ENCODE data around the gene SLC24A1.

SLC24A1 gene

DNA sequence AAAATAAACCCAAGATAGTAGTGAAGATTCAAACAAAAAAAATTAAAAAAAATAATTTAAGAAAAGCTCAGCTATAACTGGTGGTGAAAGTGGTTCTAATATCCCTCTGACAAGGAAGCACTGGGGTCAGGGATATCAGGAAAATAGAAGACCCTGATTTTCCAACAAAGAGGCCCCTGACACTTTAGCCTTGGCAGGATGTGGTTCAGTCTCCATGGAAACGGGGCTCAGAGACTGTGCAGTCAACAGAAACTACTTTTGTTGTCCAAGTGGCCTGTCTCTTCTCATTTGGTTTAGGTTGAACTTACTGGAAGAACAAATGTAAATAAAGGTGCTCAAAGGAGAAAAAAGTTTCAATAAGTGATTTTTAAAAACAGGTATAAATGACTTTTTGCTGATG, 38.0 kb upstream of the SLC24A1 start:
- no peaks in the 10 kb centered on the region for H3K27me3 ChIP-seq (ENCODE audit: insufficient read depth, insufficient read length)
- H3K4me3 ChIP-seq (ENCODE audit: insufficient read length, low read depth): no peak overlapping the region
- no peak for DNase-seq (ENCODE audit: low read depth, low spot score)
- TF ChIP-seq YY1 (IDR thresholded peaks at IDR 0.05; ENCODE audit: insufficient read depth, insufficient read length): no peak
- no peak for TF ChIP-seq ZNF274 (IDR thresholded peaks at IDR 0.05; ENCODE audit: low read depth, low read length)
- no peak for TF ChIP-seq SUZ12 (IDR thresholded peaks at IDR 0.05; ENCODE audit: extremely low read depth, insufficient read depth, insufficient read length)
- no peaks in the 10 kb centered on the region for H3K9me3 ChIP-seq (ENCODE audit: insufficient read depth, low read length)
- no peaks in the 10 kb centered on the region for H3K4me1 ChIP-seq (ENCODE audit: insufficient read depth, insufficient read length)
- H3K9ac ChIP-seq (ENCODE audit: insufficient read length, low read depth): no peak overlapping the region
- peaks cover 90% of the 10 kb centered on the region for H3K36me3 ChIP-seq (ENCODE audit: insufficient read depth, insufficient read length, low read length)

DNA sequence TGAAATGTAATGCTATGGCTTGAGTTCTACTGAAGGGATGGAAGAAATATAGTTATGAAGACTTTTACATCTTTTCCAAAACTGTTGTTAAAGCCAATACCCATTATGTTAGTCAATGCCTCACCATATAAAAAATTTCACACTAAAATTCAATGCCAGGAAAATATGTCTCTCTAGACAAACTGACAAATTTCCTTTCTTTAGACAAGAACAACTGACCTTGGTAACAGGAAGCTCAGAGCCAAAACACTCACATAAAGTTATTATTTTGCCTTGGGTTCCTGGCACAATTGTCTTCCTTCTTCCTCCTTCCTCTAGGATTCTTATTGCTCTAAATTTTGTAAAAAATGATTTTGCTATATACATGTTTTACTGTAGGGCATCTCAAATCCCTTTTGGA, 37.5 kb upstream of the SLC24A1 start:
- no peak for DNase-seq (ENCODE audit: low read depth, low spot score)
- Histone ChIP-seq H3K4me1 (ENCODE audit: insufficient read depth, insufficient read length) (no peaks in the 10 kb centered on the region), H3K4me3 (ENCODE audit: insufficient read length, low read depth) (no peak overlapping the region), H3K27me3 (ENCODE audit: insufficient read depth, insufficient read length) (no peaks in the 10 kb centered on the region), H3K9me3 (ENCODE audit: insufficient read depth, low read length) (no peaks in the 10 kb centered on the region), H3K9ac (ENCODE audit: insufficient read length, low read depth) (no peak overlapping the region), H3K36me3 (ENCODE audit: insufficient read depth, insufficient read length, low read length) (peaks cover 89% of the 10 kb centered on the region)
- TF ChIP-seq YY1 (IDR thresholded peaks at IDR 0.05; ENCODE audit: insufficient read depth, insufficient read length): no peak
- TF ChIP-seq SUZ12 (IDR thresholded peaks at IDR 0.05; ENCODE audit: extremely low read depth, insufficient read depth, insufficient read length): no peak
- no peak for TF ChIP-seq ZNF274 (IDR thresholded peaks at IDR 0.05; ENCODE audit: low read depth, low read length)

DNA sequence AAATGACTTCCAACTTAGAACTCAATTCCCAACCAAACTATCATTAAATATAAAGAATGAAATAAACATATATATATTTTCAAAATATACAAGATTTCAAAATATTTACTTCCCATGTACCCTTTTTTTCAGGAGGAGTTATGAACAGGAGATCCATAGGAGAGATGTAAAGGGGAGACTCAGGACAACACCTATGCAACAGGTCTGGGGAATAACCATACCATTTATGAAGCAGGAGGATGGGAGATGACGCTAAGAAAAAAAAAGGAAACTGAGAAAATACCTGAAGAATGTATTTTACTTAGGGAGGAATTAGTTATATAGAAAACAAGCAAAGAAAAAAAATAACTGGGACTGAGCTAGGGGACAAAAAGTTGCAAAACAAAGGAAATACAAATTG, 34.6 kb upstream of the SLC24A1 start:
- H3K27me3 ChIP-seq (ENCODE audit: insufficient read depth, insufficient read length): no peaks in the 10 kb centered on the region
- no peak for DNase-seq (ENCODE audit: low read depth, low spot score)
- H3K36me3 ChIP-seq (ENCODE audit: insufficient read depth, insufficient read length, low read length): peaks cover 90% of the 10 kb centered on the region
- H3K9me3 ChIP-seq (ENCODE audit: insufficient read depth, low read length): no peaks in the 10 kb centered on the region
- no peak overlapping the region for H3K4me3 ChIP-seq (ENCODE audit: insufficient read length, low read depth)
- H3K4me1 ChIP-seq (ENCODE audit: insufficient read depth, insufficient read length): no peaks in the 10 kb centered on the region
- no peak overlapping the region for H3K9ac ChIP-seq (ENCODE audit: insufficient read length, low read depth)
- no peak for TF ChIP-seq SUZ12 (IDR thresholded peaks at IDR 0.05; ENCODE audit: extremely low read depth, insufficient read depth, insufficient read length)
- no peak for TF ChIP-seq YY1 (IDR thresholded peaks at IDR 0.05; ENCODE audit: insufficient read depth, insufficient read length)
- TF ChIP-seq ZNF274 (IDR thresholded peaks at IDR 0.05; ENCODE audit: low read depth, low read length): no peak

DNA sequence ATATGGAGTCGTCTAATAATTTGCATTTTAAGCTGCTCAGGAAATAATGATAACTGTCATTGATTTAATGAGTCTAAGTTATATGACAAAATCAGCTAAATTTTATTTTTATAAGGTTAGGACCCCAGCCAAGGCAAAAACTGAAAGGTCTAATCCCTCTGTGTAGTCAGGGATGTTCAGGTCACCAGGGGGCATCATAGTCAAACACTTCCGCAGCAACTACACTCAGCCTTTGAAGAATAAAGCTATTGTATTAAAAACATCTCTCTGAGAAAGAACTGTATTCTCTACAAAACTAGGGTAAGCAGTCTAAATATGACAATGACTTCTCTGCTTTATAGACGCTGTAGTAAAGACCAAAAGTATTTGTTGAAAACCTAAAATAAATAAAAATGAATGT, 25.8 kb upstream of the SLC24A1 start:
- H3K9ac ChIP-seq (ENCODE audit: insufficient read length, low read depth): no peak overlapping the region
- H3K27me3 ChIP-seq (ENCODE audit: insufficient read depth, insufficient read length): no peaks in the 10 kb centered on the region
- no peaks in the 10 kb centered on the region for H3K4me1 ChIP-seq (ENCODE audit: insufficient read depth, insufficient read length)
- no peak overlapping the region for H3K4me3 ChIP-seq (ENCODE audit: insufficient read length, low read depth)
- TF ChIP-seq ZNF274 (IDR thresholded peaks at IDR 0.05; ENCODE audit: low read depth, low read length) (no peak), SUZ12 (IDR thresholded peaks at IDR 0.05; ENCODE audit: extremely low read depth, insufficient read depth, insufficient read length) (no peak)
- DNase-seq (ENCODE audit: low read depth, low spot score): no peak
- peaks cover 83% of the 10 kb centered on the region for H3K36me3 ChIP-seq (ENCODE audit: insufficient read depth, insufficient read length, low read length)
- H3K9me3 ChIP-seq (ENCODE audit: insufficient read depth, low read length): no peaks in the 10 kb centered on the region

DNA sequence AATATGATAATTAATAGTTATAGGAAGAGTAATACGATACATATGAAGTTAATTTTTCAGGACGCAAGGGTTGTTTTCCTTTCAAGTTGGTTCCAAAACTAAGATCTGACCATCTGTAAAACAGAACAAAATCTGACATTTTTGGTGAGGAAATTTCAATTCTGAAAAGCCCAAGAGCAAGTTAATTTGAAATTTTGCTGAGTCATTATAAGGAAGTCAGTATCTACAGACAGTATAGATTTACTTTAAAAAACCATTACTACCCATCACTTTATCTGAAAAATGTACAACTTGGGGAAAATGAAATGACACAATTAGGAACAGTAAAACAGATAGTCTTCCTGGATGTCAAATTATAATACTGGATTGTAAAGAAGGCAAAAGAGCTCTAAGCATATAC, 23.3 kb upstream of the SLC24A1 start:
- Histone ChIP-seq H3K9ac (ENCODE audit: insufficient read length, low read depth) (no peak overlapping the region), H3K36me3 (ENCODE audit: insufficient read depth, insufficient read length, low read length) (peaks cover 74% of the 10 kb centered on the region), H3K27me3 (ENCODE audit: insufficient read depth, insufficient read length) (no peaks in the 10 kb centered on the region), H3K4me3 (ENCODE audit: insufficient read length, low read depth) (no peak overlapping the region), H3K9me3 (ENCODE audit: insufficient read depth, low read length) (no peaks in the 10 kb centered on the region), H3K4me1 (ENCODE audit: insufficient read depth, insufficient read length) (no peaks in the 10 kb centered on the region)
- no peak for DNase-seq (ENCODE audit: low read depth, low spot score)
- TF ChIP-seq ZNF274 (IDR thresholded peaks at IDR 0.05; ENCODE audit: low read depth, low read length): no peak
- no peak for TF ChIP-seq SUZ12 (IDR thresholded peaks at IDR 0.05; ENCODE audit: extremely low read depth, insufficient read depth, insufficient read length)
- TF ChIP-seq YY1 (IDR thresholded peaks at IDR 0.05; ENCODE audit: insufficient read depth, insufficient read length): no peak

DNA sequence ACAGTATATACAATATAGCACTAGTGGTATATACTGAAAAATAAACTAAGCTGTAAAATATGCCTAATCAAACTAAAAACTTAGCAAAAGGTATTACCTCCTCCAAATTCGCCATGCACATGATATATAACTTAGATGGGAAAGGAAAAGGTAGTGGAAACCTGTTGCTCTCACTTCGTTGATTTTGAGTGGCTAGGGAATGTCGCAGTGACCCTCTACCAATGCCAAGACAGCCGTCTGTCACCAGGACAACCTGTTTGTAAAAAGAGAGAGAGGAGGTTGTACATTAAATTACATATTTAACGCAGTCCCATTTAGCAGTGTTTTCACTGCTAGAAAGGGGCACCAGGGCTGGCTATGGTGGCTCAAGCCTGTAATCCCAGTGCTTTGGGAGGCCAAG, 22.1 kb upstream of the SLC24A1 start:
- DNase-seq (ENCODE audit: low read depth, low spot score): no peak
- peaks cover 78% of the 10 kb centered on the region for H3K36me3 ChIP-seq (ENCODE audit: insufficient read depth, insufficient read length, low read length)
- no peaks in the 10 kb centered on the region for H3K4me1 ChIP-seq (ENCODE audit: insufficient read depth, insufficient read length)
- no peaks in the 10 kb centered on the region for H3K9me3 ChIP-seq (ENCODE audit: insufficient read depth, low read length)
- no peaks in the 10 kb centered on the region for H3K27me3 ChIP-seq (ENCODE audit: insufficient read depth, insufficient read length)
- TF ChIP-seq YY1 (IDR thresholded peaks at IDR 0.05; ENCODE audit: insufficient read depth, insufficient read length) (no peak), SUZ12 (IDR thresholded peaks at IDR 0.05; ENCODE audit: extremely low read depth, insufficient read depth, insufficient read length) (no peak), ZNF274 (IDR thresholded peaks at IDR 0.05; ENCODE audit: low read depth, low read length) (no peak)
- no peak overlapping the region for H3K4me3 ChIP-seq (ENCODE audit: insufficient read length, low read depth)
- H3K9ac ChIP-seq (ENCODE audit: insufficient read length, low read depth): no peak overlapping the region

DNA sequence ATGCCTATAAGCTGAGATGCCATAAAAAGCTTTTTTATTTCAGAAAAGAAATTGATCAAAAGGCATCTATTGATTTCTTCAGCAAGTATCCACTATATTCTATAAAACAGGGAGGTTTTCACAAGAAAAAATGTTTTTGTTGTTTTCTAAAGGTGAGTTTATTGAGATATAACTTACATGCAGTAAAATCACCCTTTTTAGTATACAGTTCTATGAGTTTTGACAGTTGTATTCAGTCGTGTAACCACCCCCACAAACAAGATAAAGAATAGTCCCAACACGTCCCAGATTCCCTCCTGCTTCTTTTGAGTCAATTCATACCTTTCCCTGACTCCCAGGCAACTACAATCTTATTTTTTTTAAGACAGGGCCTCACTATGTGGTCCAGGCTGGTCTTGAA, 18.6 kb upstream of the SLC24A1 start:
- no peak overlapping the region for H3K9ac ChIP-seq (ENCODE audit: insufficient read length, low read depth)

DNA sequence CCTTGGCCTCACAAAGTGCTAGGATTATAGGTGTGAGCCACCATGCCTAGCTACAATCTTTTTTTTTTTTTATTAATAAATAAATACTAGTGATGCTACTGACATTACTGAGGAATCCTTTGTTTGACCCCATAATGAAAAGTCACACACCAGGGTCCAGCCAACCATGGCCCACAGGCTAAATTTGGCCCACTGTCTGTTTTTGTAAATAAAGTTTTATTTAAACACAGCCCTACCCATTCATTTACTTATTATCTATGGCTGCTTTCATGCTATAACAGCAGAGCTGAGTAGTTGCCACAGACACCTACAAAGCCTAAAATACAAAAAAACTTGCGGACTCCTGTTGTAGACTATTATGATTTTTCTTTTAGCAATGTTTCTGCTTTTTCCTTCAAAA, 18.2 kb upstream of the SLC24A1 start:
- H3K27me3 ChIP-seq (ENCODE audit: insufficient read depth, insufficient read length): no peaks in the 10 kb centered on the region
- DNase-seq (ENCODE audit: low read depth, low spot score): no peak
- no peak overlapping the region for H3K4me3 ChIP-seq (ENCODE audit: insufficient read length, low read depth)
- peaks cover 74% of the 10 kb centered on the region for H3K36me3 ChIP-seq (ENCODE audit: insufficient read depth, insufficient read length, low read length)
- no peak overlapping the region for H3K9ac ChIP-seq (ENCODE audit: insufficient read length, low read depth)
- no peaks in the 10 kb centered on the region for H3K9me3 ChIP-seq (ENCODE audit: insufficient read depth, low read length)
- H3K4me1 ChIP-seq (ENCODE audit: insufficient read depth, insufficient read length): no peaks in the 10 kb centered on the region
- TF ChIP-seq SUZ12 (IDR thresholded peaks at IDR 0.05; ENCODE audit: extremely low read depth, insufficient read depth, insufficient read length) (no peak), ZNF274 (IDR thresholded peaks at IDR 0.05; ENCODE audit: low read depth, low read length) (no peak), YY1 (IDR thresholded peaks at IDR 0.05; ENCODE audit: insufficient read depth, insufficient read length) (no peak)

More for the DNA sequence above, 18.6 kb upstream of the SLC24A1 start:
- Histone ChIP-seq H3K4me3 (ENCODE audit: insufficient read length, low read depth) (no peak overlapping the region), H3K36me3 (ENCODE audit: insufficient read depth, insufficient read length, low read length) (peaks cover 78% of the 10 kb centered on the region), H3K27me3 (ENCODE audit: insufficient read depth, insufficient read length) (no peaks in the 10 kb centered on the region), H3K9me3 (ENCODE audit: insufficient read depth, low read length) (no peaks in the 10 kb centered on the region), H3K4me1 (ENCODE audit: insufficient read depth, insufficient read length) (no peaks in the 10 kb centered on the region)
- no peak for TF ChIP-seq YY1 (IDR thresholded peaks at IDR 0.05; ENCODE audit: insufficient read depth, insufficient read length)
- TF ChIP-seq SUZ12 (IDR thresholded peaks at IDR 0.05; ENCODE audit: extremely low read depth, insufficient read depth, insufficient read length): no peak
- TF ChIP-seq ZNF274 (IDR thresholded peaks at IDR 0.05; ENCODE audit: low read depth, low read length): no peak
- DNase-seq (ENCODE audit: low read depth, low spot score): no peak

All from NT2/D1 (cell line).